Measurements from ENCODE around the gene RAPGEF6. TPM values are rescaled to one million over a fixed set of nuclear protein-coding genes. Genes with fewer than 3 reads are reported as not detected.

Gene RAPGEF6
- total and polyA plus RNA-seq, 9 of the 15 experiments (the other 6 are each of a cell fraction or from before 2014, with no cell fraction given) = 2.7 to 23.4 (median 12.7) TPM

GRCh38 chr5:131634996-131635683, at the start of gene RAPGEF6 (continued):
- peak; percentile 29; the same call in 1 of the 2 replicates for TF ChIP-seq MGA (IDR thresholded peaks at IDR 0.05)
- peak; percentile 40 for TF ChIP-seq REST (IDR thresholded peaks at IDR 0.05; ENCODE audit: borderline replicate concordance)
- TF ChIP-seq REST (CRISPR knock-in tag; IDR thresholded peaks at IDR 0.05; ENCODE audit: low read depth) = peak; percentile 79; the same call in 1 of the 2 replicates

Measured in K562 (cell line).